ENCODE measurements around the gene RNF183. TPM values are rescaled to one million over a fixed set of nuclear protein-coding genes. Genes with fewer than 3 reads are reported as not detected.
A peak's percentile ranks its signal among the peaks of the same experiment; 100 is the strongest.

Gene RNF183
- total RNA-seq, 1 donor: not detected

GRCh38 chr9:113340011-113340699, 37.0 kb upstream of the RNF183 start, which contains the start of gene WDR31:
Gene WDR31 (minus strand): TSS chr9:113340275. CDS start chr9:113332022, 8,253 bp downstream.
- peak within 1 kb of the TSS; percentile 93 for H3K4me3 ChIP-seq (ENCODE audit: insufficient read depth, low read length)
- H3K4me1 ChIP-seq (ENCODE audit: insufficient read depth, low read length): peaks cover 13% of the 10 kb centered on the region
- no peak for TF ChIP-seq CTCF (IDR thresholded peaks at IDR 0.05; ENCODE audit: extremely low read depth, low read depth, low read length)
- peak within 1 kb of the TSS; percentile 99 for H3K4me2 ChIP-seq (ENCODE audit: insufficient read depth, low read length)
- DNase-seq (ENCODE audit: insufficient read length, low spot score, missing footprints): peak; percentile 97
- no peaks in the 10 kb centered on the region for H3K36me3 ChIP-seq (ENCODE audit: insufficient read depth, low read length)
- peak within 1 kb of the TSS; percentile 99 for H2AFZ ChIP-seq (ENCODE audit: low read length)
- no peaks in the 10 kb centered on the region for H3K27me3 ChIP-seq (ENCODE audit: insufficient read depth, low read length)
- H3K27ac ChIP-seq (ENCODE audit: low read depth, low read length): peak within 1 kb of the TSS; percentile 52
- H3K9me3 ChIP-seq (ENCODE audit: low read depth, low read length): no peaks in the 10 kb centered on the region
- H4K20me1 ChIP-seq (ENCODE audit: insufficient read depth, low read length): no peaks in the 10 kb centered on the region
- no peaks in the 10 kb centered on the region for H3K79me2 ChIP-seq (ENCODE audit: insufficient read depth, low read length)

GRCh38 chr9:113337714-113338113, 34.5 kb upstream of the RNF183 start:
- Histone ChIP-seq H3K27me3 (ENCODE audit: insufficient read depth, low read length) (no peaks in the 10 kb centered on the region), H3K9me3 (ENCODE audit: low read depth, low read length) (no peaks in the 10 kb centered on the region), H3K4me2 (ENCODE audit: insufficient read depth, low read length) (no peak overlapping the region), H3K79me2 (ENCODE audit: insufficient read depth, low read length) (no peaks in the 10 kb centered on the region), H3K36me3 (ENCODE audit: insufficient read depth, low read length) (no peaks in the 10 kb centered on the region), H3K4me1 (ENCODE audit: insufficient read depth, low read length) (peaks cover 9% of the 10 kb centered on the region), H4K20me1 (ENCODE audit: insufficient read depth, low read length) (no peaks in the 10 kb centered on the region), H3K4me3 (ENCODE audit: insufficient read depth, low read length) (no peak overlapping the region), H2AFZ (ENCODE audit: low read length) (no peak overlapping the region), H3K27ac (ENCODE audit: low read depth, low read length) (no peak overlapping the region)
- no peak for DNase-seq (ENCODE audit: insufficient read length, low spot score, missing footprints)
- TF ChIP-seq CTCF (IDR thresholded peaks at IDR 0.05; ENCODE audit: extremely low read depth, low read depth, low read length): no peak

GRCh38 chr9:113331780-113332179, 28.6 kb upstream of the RNF183 start:
- Histone ChIP-seq H3K9me3 (ENCODE audit: low read depth, low read length) (no peaks in the 10 kb centered on the region), H3K4me2 (ENCODE audit: insufficient read depth, low read length) (no peak overlapping the region), H3K4me1 (ENCODE audit: insufficient read depth, low read length) (no peaks in the 10 kb centered on the region), H3K4me3 (ENCODE audit: insufficient read depth, low read length) (no peak overlapping the region), H2AFZ (ENCODE audit: low read length) (no peak overlapping the region), H3K27me3 (ENCODE audit: insufficient read depth, low read length) (no peaks in the 10 kb centered on the region), H4K20me1 (ENCODE audit: insufficient read depth, low read length) (no peaks in the 10 kb centered on the region), H3K36me3 (ENCODE audit: insufficient read depth, low read length) (no peaks in the 10 kb centered on the region), H3K27ac (ENCODE audit: low read depth, low read length) (no peak overlapping the region), H3K79me2 (ENCODE audit: insufficient read depth, low read length) (no peaks in the 10 kb centered on the region)
- no peak for TF ChIP-seq CTCF (IDR thresholded peaks at IDR 0.05; ENCODE audit: extremely low read depth, low read depth, low read length)
- DNase-seq (ENCODE audit: insufficient read length, low spot score, missing footprints): no peak

- no peak for TF ChIP-seq CTCF (IDR thresholded peaks at IDR 0.05; ENCODE audit: extremely low read depth, low read depth, low read length)
- H3K4me2 ChIP-seq (ENCODE audit: insufficient read depth, low read length): no peak overlapping the region
- no peak for DNase-seq (ENCODE audit: insufficient read length, low spot score, missing footprints)
These were observed 25.0 kb upstream of the RNF183 start for GRCh38 chr9:113328045-113328782.

More at GRCh38 chr9:113328045-113328782, 25.0 kb upstream of the RNF183 start:
- no peaks in the 10 kb centered on the region for H4K20me1 ChIP-seq (ENCODE audit: insufficient read depth, low read length)
- H3K36me3 ChIP-seq (ENCODE audit: insufficient read depth, low read length): no peaks in the 10 kb centered on the region
- no peak overlapping the region for H2AFZ ChIP-seq (ENCODE audit: low read length)
- H3K4me3 ChIP-seq (ENCODE audit: insufficient read depth, low read length): no peak overlapping the region
- no peaks in the 10 kb centered on the region for H3K79me2 ChIP-seq (ENCODE audit: insufficient read depth, low read length)
- no peak overlapping the region for H3K27ac ChIP-seq (ENCODE audit: low read depth, low read length)
- no peaks in the 10 kb centered on the region for H3K9me3 ChIP-seq (ENCODE audit: low read depth, low read length)
- H3K4me1 ChIP-seq (ENCODE audit: insufficient read depth, low read length): no peaks in the 10 kb centered on the region
- H3K27me3 ChIP-seq (ENCODE audit: insufficient read depth, low read length): no peaks in the 10 kb centered on the region

Data from osteoblast (primary cell).